Caco-2 (cell line): Measurements from ENCODE around the gene DLGAP4. TPM values are rescaled to one million over a fixed set of nuclear protein-coding genes. Genes with fewer than 3 reads are reported as not detected.

ENCODE experiments used
- BruUV-seq: library from RNA; stranded (reverse); fragments of 400-500 nt; replicated peaks from 2 replicates; lab custom pipeline; 2021; lab: Mats Ljungman, UMichigan
- CTCF ChIA-PET: fragments of 300-600 bp; sonication (Branson Sonifier 250); formaldehyde crosslinking; loops from one replicate; lab custom pipeline; 2022; ENCODE audit warnings: antibody characterized with exemption; lab: Charles Lee
- POLR2A ChIA-PET: fragments of 300-600 bp; sonication (Branson Sonifier 250); formaldehyde crosslinking; loops from one replicate; lab custom pipeline; 2022; ENCODE audit warnings: antibody characterized with exemption; lab: Charles Lee
- DNase-seq, 2 experiments: peaks; one replicate each; pipeline versions ENCODE4 v3.0.0 to v3.0.0-alpha.2; 2020 to 2022
- H3K27me3 ChIP-seq: replicated peaks from 2 replicates; pipeline ENCODE4 v1.6.0; 2011; ENCODE audit warnings: low read length; ENCODE audit not compliant: control insufficient read depth, insufficient read depth
- H3K36me3 ChIP-seq: 2 replicates; pipeline ENCODE4 v1.5.1; 2011; ENCODE audit warnings: low read length; ENCODE audit not compliant: control insufficient read depth, insufficient read depth
- H3K4me1 ChIP-seq: fragments of 250-450 bp; sonication (Bioruptor Pico); 2 replicates; pipeline ENCODE4 v1.5.1; 2020; ENCODE audit warnings: mild to moderate bottlenecking
- H3K4me3 ChIP-seq: 2 replicates; pipeline ENCODE4 v1.5.1; 2011; ENCODE audit warnings: low read depth, mild to moderate bottlenecking, control low read depth, low read length
- H3K9me3 ChIP-seq: fragments of 250-450 bp; sonication (Bioruptor Pico); 2 replicates; pipeline ENCODE4 v1.5.1; 2020; ENCODE audit warnings: mild to moderate bottlenecking, moderate library complexity
- H3K27ac Mint-ChIP-seq: one replicate; pipeline ENCODE4 v1.8.0; 2022; ENCODE audit warnings: mixed read lengths; ENCODE audit not compliant: unreplicated experiment
- H3K27me3 Mint-ChIP-seq: one replicate; pipeline ENCODE4 v1.8.0; 2022; ENCODE audit warnings: mixed read lengths; ENCODE audit not compliant: insufficient read depth, unreplicated experiment
- H3K36me3 Mint-ChIP-seq: one replicate; pipeline ENCODE4 v1.8.0; 2022; ENCODE audit warnings: mild to moderate bottlenecking, mixed read lengths; ENCODE audit not compliant: insufficient read depth, unreplicated experiment
- H3K4me1 Mint-ChIP-seq: one replicate; pipeline ENCODE4 v1.8.0; 2022; ENCODE audit warnings: low read depth, mixed read lengths; ENCODE audit not compliant: unreplicated experiment
- H3K4me3 Mint-ChIP-seq: one replicate; pipeline ENCODE4 v1.8.0; 2022; ENCODE audit warnings: mild to moderate bottlenecking, moderate library complexity, mixed read lengths; ENCODE audit not compliant: unreplicated experiment
- H3K9me3 Mint-ChIP-seq: one replicate; pipeline ENCODE4 v1.8.0; 2022; ENCODE audit warnings: mixed read lengths; ENCODE audit not compliant: unreplicated experiment
- intact Hi-C: fragments of 100-400 bp; cut with micrococcal nuclease; formaldehyde crosslinking; loops from one replicate; pipeline ENCODE4 v1.10.0; 2022; ENCODE audit not compliant: unreplicated experiment
- total RNA-seq: library from RNA; stranded (reverse); gene quantifications from 2 replicates; pipeline ENCODE4 v1.2.3, GENCODE V29; 2022
- TF ChIP-seq, protein P1 (sequence below), 2 experiments: fragments of 200-600 bp in 1 of 2; IDR thresholded peaks; 1 replicate in 1 of 2; 2 replicates in 1 of 2; pipeline versions ENCODE4 v1.5.1 to v1.8.0; 2011 to 2022; ENCODE audit warnings: antibody characterized with exemption in 1 of 2, control low read depth in 1 of 2, inconsistent platforms in 1 of 2, low read depth in 1 of 2, low read length in 1 of 2, mild to moderate bottlenecking in 1 of 2, moderate library complexity in 1 of 2; ENCODE audit not compliant: insufficient read depth in 1 of 2, severe bottlenecking in 1 of 2, unreplicated experiment in 1 of 2

Gene DLGAP4
- total RNA-seq, 1 experiment from 2014 or later = 122 TPM

DNA sequence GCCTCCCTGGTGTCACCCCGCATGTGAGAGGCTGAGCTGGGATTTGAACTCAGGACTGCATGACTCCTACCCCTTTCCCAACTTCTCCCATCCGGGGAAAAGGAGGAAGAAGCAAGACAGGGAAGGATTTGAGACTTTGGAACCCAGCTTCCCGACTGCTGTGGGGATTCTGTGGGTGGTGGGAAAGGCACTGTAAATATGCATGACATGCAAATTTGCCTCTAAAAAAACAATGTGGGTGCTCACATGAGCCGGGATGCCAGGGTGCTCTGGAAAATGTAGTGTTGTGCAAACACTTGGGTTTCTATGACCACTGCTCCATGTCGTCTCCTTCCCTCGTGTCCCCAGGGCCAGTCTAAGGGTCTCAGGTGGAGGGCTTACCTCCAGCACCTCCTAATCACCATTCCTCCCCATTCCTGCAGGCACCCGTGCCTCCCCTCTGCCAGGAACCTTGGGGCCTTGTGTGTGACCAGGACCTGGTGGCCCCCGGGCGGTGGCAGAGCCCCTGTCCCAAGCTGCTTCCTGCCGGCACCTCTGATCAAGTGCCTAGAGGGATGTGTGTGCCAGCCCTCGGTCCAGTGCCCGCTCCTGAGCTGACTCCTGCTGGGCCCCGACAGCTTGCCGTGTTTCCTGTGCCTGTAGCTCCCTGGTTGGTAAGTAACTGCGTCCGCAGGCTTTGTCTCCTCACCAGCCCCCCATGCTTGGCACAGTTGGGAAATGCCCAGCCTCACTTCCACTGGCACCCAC, 60.7 kb downstream of the DLGAP4 start:
- intact Hi-C loops = no loop called here
- POLR2A ChIA-PET = no interaction called here
- Mint-ChIP-seq H3K27ac (no peak overlapping the region), H3K4me1 (peaks cover 16% of the 10 kb centered on the region), H3K27me3 (peaks cover 26% of the 10 kb centered on the region), H3K9me3 (no peaks in the 10 kb centered on the region), H3K4me3 (no peak overlapping the region), H3K36me3 (no peaks in the 10 kb centered on the region)
- Histone ChIP-seq H3K4me3 (no peak overlapping the region), H3K36me3 (no peaks in the 10 kb centered on the region), H3K4me1 (peaks cover 8% of the 10 kb centered on the region), H3K9me3 (no peaks in the 10 kb centered on the region; the same call in 1 of the 2 replicates), H3K27me3 (no peaks in the 10 kb centered on the region; the same call in none of the 2 replicates)
- no TSS peak for BruUV-seq
- TF ChIP-seq, protein P1, sequence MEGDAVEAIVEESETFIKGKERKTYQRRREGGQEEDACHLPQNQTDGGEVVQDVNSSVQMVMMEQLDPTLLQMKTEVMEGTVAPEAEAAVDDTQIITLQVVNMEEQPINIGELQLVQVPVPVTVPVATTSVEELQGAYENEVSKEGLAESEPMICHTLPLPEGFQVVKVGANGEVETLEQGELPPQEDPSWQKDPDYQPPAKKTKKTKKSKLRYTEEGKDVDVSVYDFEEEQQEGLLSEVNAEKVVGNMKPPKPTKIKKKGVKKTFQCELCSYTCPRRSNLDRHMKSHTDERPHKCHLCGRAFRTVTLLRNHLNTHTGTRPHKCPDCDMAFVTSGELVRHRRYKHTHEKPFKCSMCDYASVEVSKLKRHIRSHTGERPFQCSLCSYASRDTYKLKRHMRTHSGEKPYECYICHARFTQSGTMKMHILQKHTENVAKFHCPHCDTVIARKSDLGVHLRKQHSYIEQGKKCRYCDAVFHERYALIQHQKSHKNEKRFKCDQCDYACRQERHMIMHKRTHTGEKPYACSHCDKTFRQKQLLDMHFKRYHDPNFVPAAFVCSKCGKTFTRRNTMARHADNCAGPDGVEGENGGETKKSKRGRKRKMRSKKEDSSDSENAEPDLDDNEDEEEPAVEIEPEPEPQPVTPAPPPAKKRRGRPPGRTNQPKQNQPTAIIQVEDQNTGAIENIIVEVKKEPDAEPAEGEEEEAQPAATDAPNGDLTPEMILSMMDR (IDR thresholded peaks at IDR 0.05; ENCODE audit: insufficient read depth in 1 of 2, low read depth in 1 of 2, low read length in 1 of 2, severe bottlenecking in 1 of 2, unreplicated experiment in 1 of 2) = no peak
- CTCF ChIA-PET = interaction anchor here (0.7 kb wide), 1 partner anchor 220 kb away, joined by 3 read pairs; no protein-coding TSS in a partner anchor
- no peak for DNase-seq

- Mint-ChIP-seq H3K27ac (no peak overlapping the region), H3K27me3 (peaks cover 24% of the 10 kb centered on the region), H3K4me1 (peaks cover 14% of the 10 kb centered on the region), H3K4me3 (no peak overlapping the region), H3K36me3 (no peaks in the 10 kb centered on the region), H3K9me3 (no peaks in the 10 kb centered on the region)
- Histone ChIP-seq H3K36me3 (no peaks in the 10 kb centered on the region), H3K4me3 (no peak overlapping the region), H3K9me3 (no peaks in the 10 kb centered on the region; the same call in 1 of the 2 replicates), H3K4me1 (peaks cover 8% of the 10 kb centered on the region), H3K27me3 (no peaks in the 10 kb centered on the region; the same call in none of the 2 replicates)
- POLR2A ChIA-PET = no interaction called here
- DNase-seq = no peak
- CTCF ChIA-PET = interaction anchor here (0.5 to 1.7 kb wide), 3 partner anchors 32 to 251 kb away, joined by 3 to 6 read pairs (median 3); no protein-coding TSS in a partner anchor
- TF ChIP-seq, protein P1 (IDR thresholded peaks at IDR 0.05; ENCODE audit: insufficient read depth in 1 of 2, low read depth in 1 of 2, low read length in 1 of 2, severe bottlenecking in 1 of 2, unreplicated experiment in 1 of 2) = no peak
- intact Hi-C loops = no loop called here
- no TSS peak for BruUV-seq
These were observed 61.2 kb downstream of the DLGAP4 start for GRCh38 chr20:36367370-36367745.

DNA sequence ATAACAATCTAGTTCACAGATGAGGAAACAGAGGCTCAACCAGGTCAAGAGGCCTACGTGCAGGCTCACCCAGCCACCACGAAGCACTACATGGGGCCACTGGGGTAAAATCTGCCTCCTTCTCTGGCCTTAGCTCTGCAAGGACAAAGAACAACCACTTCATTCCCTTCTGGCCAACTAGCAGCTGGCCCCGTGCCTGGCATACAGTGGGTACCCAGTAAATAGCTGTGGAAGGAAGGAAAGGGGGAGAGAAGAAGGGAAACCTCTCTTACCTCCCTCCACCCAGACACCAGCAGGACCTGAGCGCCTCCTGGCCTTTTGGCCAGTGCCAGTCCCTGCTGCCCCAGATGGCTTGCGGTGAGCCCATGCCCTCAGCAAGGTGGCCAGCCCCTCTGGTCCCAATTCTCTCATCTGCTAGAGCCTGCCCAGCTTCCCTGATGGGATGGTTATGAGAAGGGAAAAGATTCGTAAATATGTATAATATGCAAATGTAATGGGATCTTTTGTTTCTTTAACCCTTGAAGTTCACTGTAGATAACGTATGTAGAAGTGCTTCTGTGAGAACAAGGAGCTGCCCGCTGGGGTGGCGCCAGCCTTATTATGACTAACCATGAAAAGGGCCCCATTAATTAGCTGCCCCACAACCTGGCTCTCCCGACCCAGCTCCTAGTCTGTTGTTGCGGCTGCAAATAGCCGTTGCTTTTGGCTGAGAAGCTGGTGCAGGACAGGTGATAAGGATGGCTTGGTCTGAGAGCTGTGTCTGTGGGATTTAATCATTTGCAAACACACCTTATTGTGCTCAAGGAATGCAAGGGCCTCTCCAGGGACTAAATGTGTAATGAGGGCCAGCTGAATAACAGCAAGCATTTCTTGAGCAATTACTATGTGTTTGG, 62.0 kb downstream of the DLGAP4 start:
- Mint-ChIP-seq H3K4me1 (peaks cover 7% of the 10 kb centered on the region), H3K9me3 (no peaks in the 10 kb centered on the region), H3K4me3 (no peak overlapping the region), H3K27me3 (peaks cover 18% of the 10 kb centered on the region), H3K27ac (no peak overlapping the region), H3K36me3 (no peaks in the 10 kb centered on the region)
- intact Hi-C loops = no loop called here
- Histone ChIP-seq H3K4me3 (no peak overlapping the region), H3K36me3 (no peaks in the 10 kb centered on the region), H3K27me3 (no peaks in the 10 kb centered on the region; the same call in none of the 2 replicates), H3K4me1 (peaks cover 8% of the 10 kb centered on the region), H3K9me3 (no peaks in the 10 kb centered on the region; the same call in 1 of the 2 replicates)
- TF ChIP-seq, protein P1 (IDR thresholded peaks at IDR 0.05; ENCODE audit: insufficient read depth in 1 of 2, low read depth in 1 of 2, low read length in 1 of 2, severe bottlenecking in 1 of 2, unreplicated experiment in 1 of 2) = no peak
- DNase-seq = peak in 1 of 2 experiments; percentile 47
- BruUV-seq = TSS peak; percentile 93
- POLR2A ChIA-PET = no interaction called here
- CTCF ChIA-PET = interaction anchor here (0.5 to 1.7 kb wide), 3 partner anchors 24 to 250 kb away, joined by 3 to 6 read pairs (median 3); no protein-coding TSS in a partner anchor
